ENCODE measurements around the gene SMAD2. TPM values are rescaled to one million over a fixed set of nuclear protein-coding genes. Genes with fewer than 3 reads are reported as not detected.

Gene SMAD2
- total RNA-seq, 1 experiment from 2014 or later: 97.0 TPM

DNA sequence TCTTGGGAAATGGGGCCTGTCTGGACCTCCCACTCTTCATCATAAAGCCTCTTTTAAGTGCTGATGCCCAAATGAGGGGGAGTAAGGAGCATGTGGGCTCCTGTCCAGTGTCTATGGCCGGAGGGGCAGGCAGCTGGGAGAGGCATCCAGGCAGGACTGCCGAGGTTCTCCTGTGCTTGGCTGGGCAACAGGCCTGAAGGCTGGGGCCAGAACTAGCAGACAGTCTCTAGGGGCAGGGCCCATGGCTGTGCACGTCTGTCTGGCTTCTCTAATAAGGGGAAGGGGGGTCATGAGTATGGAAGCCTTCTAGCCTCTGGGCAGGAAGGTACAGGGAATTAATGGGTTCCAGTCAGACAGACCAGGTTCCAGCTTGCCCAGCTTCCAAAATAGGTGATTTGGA is 128.6 kb downstream of the SMAD2 start:
- no peaks in the 10 kb centered on the region for H3K9me3 ChIP-seq (ENCODE audit: insufficient read depth, low read depth)
- H3K27ac ChIP-seq: no peak overlapping the region

DNA sequence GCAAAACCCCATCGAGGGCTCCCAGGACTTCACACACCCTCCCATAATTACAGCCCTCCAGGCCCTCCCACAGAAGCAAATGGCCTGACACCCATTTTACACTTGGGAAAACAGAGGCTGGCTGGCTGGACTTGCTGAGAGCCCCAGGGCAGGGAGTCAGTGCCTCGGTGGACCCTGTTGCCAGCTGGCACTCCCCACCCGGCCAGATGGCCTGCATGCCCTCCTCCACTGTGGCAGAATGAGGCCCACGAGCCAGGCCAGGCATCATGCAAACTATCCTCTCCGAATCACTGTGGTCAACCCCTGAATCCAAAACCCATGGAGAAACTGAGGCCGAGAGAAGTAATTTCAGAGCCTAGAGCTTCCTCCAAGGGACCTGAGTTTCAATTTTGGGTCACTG is 129.7 kb downstream of the SMAD2 start:
- no peaks in the 10 kb centered on the region for H3K9me3 ChIP-seq (ENCODE audit: insufficient read depth, low read depth)
- no TSS peak for BruUV-seq (replicated peaks)
- H3K4me1 ChIP-seq (replicated peaks; ENCODE audit: insufficient read depth): no peaks in the 10 kb centered on the region
- POLR2A ChIA-PET (ENCODE audit: unreplicated experiment): no interaction called here
- no peaks in the 10 kb centered on the region for H3K79me2 ChIP-seq (ENCODE audit: low read depth)
- no peaks in the 10 kb centered on the region for H3F3A ChIP-seq (ENCODE audit: insufficient read depth, low read depth)
- no peaks in the 10 kb centered on the region for H4K20me1 ChIP-seq (ENCODE audit: insufficient read depth)
- no peak overlapping the region for H3K27ac ChIP-seq
- H3K36me3 ChIP-seq (ENCODE audit: low read depth): no peaks in the 10 kb centered on the region
- no peak overlapping the region for H3K4me3 ChIP-seq
- no peak overlapping the region for H2AFZ ChIP-seq
- no peak for DNase-seq
- CTCF ChIA-PET: no interaction called here
- TF ChIP-seq, protein P1, sequence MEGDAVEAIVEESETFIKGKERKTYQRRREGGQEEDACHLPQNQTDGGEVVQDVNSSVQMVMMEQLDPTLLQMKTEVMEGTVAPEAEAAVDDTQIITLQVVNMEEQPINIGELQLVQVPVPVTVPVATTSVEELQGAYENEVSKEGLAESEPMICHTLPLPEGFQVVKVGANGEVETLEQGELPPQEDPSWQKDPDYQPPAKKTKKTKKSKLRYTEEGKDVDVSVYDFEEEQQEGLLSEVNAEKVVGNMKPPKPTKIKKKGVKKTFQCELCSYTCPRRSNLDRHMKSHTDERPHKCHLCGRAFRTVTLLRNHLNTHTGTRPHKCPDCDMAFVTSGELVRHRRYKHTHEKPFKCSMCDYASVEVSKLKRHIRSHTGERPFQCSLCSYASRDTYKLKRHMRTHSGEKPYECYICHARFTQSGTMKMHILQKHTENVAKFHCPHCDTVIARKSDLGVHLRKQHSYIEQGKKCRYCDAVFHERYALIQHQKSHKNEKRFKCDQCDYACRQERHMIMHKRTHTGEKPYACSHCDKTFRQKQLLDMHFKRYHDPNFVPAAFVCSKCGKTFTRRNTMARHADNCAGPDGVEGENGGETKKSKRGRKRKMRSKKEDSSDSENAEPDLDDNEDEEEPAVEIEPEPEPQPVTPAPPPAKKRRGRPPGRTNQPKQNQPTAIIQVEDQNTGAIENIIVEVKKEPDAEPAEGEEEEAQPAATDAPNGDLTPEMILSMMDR (conservative IDR thresholded peaks at IDR 0.05): no peak
- no peak for TF ChIP-seq EZH2 (IDR thresholded peaks at IDR 0.05; ENCODE audit: low read depth)
- H3K4me2 ChIP-seq: no peak overlapping the region
- H3K27me3 ChIP-seq (ENCODE audit: insufficient read depth, low read depth): peaks cover 14% of the 10 kb centered on the region; the same call in 1 of the 2 replicates
- H3K9me2 ChIP-seq (ENCODE audit: insufficient read depth): no peaks in the 10 kb centered on the region
- intact Hi-C loops (cut with micrococcal nuclease; ENCODE audit: unreplicated experiment): no loop called here

More for the DNA sequence above, 128.6 kb downstream of the SMAD2 start:
- Histone ChIP-seq H3K4me1 (replicated peaks; ENCODE audit: insufficient read depth) (no peaks in the 10 kb centered on the region), H3K4me2 (no peak overlapping the region), H3F3A (ENCODE audit: insufficient read depth, low read depth) (no peaks in the 10 kb centered on the region), H4K20me1 (ENCODE audit: insufficient read depth) (no peaks in the 10 kb centered on the region), H3K4me3 (no peak overlapping the region), H3K36me3 (ENCODE audit: low read depth) (no peaks in the 10 kb centered on the region), H3K79me2 (ENCODE audit: low read depth) (no peaks in the 10 kb centered on the region), H3K9me2 (ENCODE audit: insufficient read depth) (no peaks in the 10 kb centered on the region), H2AFZ (no peak overlapping the region), H3K27me3 (ENCODE audit: insufficient read depth, low read depth) (peaks cover 14% of the 10 kb centered on the region; the same call in 1 of the 2 replicates)
- no TSS peak for BruUV-seq (replicated peaks)
- TF ChIP-seq EZH2 (IDR thresholded peaks at IDR 0.05; ENCODE audit: low read depth): no peak
- TF ChIP-seq, protein P1 (conservative IDR thresholded peaks at IDR 0.05): no peak
- POLR2A ChIA-PET (ENCODE audit: unreplicated experiment): no interaction called here
- intact Hi-C loops (cut with micrococcal nuclease; ENCODE audit: unreplicated experiment): no loop called here
- CTCF ChIA-PET: no interaction called here
- no peak for DNase-seq

DNA sequence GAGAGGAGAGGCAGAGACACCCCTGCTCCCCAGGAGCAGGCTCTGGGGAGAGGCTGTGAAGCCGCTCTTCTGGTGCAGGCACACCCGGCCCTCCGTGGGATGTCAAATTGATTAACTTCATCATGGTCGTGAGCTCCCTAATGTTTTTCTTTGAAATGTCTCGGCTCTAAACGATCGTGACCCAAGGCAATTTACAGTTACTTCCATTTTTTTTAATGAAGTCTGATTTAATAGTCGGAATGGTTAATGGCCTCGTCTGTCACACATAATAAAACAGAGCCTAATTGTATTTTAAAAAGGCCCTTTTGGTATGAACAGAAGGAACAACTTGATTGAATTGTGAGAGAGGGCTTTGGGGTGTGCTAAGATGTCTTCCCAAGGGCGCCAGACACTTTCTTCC is 130.2 kb downstream of the SMAD2 start:
- H3K79me2 ChIP-seq (ENCODE audit: low read depth): no peaks in the 10 kb centered on the region
- DNase-seq: no peak
- no TSS peak for BruUV-seq (replicated peaks)
- ChIA-PET CTCF (no interaction called here), POLR2A (ENCODE audit: unreplicated experiment) (no interaction called here)
- H2AFZ ChIP-seq: no peak overlapping the region
- H3K27me3 ChIP-seq (ENCODE audit: insufficient read depth, low read depth): peaks cover 14% of the 10 kb centered on the region; the same call in 1 of the 2 replicates
- no peaks in the 10 kb centered on the region for H3K9me3 ChIP-seq (ENCODE audit: insufficient read depth, low read depth)
- H3K4me1 ChIP-seq (replicated peaks; ENCODE audit: insufficient read depth): no peaks in the 10 kb centered on the region
- TF ChIP-seq, protein P1 (conservative IDR thresholded peaks at IDR 0.05): no peak
- TF ChIP-seq EZH2 (IDR thresholded peaks at IDR 0.05; ENCODE audit: low read depth): no peak
- H3K27ac ChIP-seq: no peak overlapping the region
- no peak overlapping the region for H3K4me3 ChIP-seq
- no peaks in the 10 kb centered on the region for H3K9me2 ChIP-seq (ENCODE audit: insufficient read depth)
- H3K4me2 ChIP-seq: no peak overlapping the region
- H3K36me3 ChIP-seq (ENCODE audit: low read depth): no peaks in the 10 kb centered on the region
- intact Hi-C loops (cut with micrococcal nuclease; ENCODE audit: unreplicated experiment): no loop called here
- H4K20me1 ChIP-seq (ENCODE audit: insufficient read depth): no peaks in the 10 kb centered on the region
- no peaks in the 10 kb centered on the region for H3F3A ChIP-seq (ENCODE audit: insufficient read depth, low read depth)
